HG02885 (cell line): Measurements from ENCODE around the gene SCYGR4.
"Not testable (repeated sequence)": the region's sequence is repeated elsewhere in the genome, so short reads cannot be mapped to it uniquely, and the experiment has no call there.

Experiments used
- ATAC-seq: cut with Tn5 transposase; IDR thresholded peaks from one replicate; pipeline ENCODE4 v1.9.1; 2021; ENCODE audit warnings: mild to moderate bottlenecking; ENCODE audit not compliant: unreplicated experiment, poor library complexity

Gene SCYGR4

DNA sequence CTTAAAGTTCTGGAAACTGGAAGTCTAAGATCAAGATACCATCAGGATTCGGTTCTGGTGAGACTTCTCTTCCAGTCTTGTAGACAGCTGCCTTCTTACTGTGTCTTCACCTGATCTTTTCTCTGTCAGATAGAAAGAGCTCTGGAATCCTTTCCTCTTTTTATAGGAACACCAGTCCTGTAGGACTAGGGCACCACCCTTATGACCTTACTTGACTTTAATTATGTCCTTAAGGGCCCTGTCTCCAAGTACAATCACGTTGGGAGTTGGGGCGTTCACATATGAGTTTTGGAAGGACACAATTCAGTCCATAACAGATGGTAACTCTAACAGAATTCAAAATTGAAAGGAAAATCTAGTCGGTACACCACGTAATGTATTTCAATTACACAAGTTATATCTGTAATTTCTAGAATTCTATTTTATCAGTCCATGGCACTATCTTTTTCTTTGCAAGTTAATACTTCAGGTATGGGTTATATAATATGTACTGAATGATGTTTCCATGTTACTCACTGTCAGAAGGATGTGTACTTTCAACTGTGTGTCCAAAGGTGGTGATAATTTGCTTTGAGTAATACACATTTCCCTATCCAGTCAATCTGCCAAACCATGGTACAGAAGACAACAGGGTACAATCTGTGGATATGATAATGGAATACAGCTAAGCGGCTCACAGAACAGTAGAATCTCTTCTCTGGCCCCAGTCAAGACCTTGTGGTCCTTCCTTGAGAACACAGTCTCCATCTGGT is 48.1 kb downstream of the SCYGR4 start:
- ATAC-seq, result no peak

DNA sequence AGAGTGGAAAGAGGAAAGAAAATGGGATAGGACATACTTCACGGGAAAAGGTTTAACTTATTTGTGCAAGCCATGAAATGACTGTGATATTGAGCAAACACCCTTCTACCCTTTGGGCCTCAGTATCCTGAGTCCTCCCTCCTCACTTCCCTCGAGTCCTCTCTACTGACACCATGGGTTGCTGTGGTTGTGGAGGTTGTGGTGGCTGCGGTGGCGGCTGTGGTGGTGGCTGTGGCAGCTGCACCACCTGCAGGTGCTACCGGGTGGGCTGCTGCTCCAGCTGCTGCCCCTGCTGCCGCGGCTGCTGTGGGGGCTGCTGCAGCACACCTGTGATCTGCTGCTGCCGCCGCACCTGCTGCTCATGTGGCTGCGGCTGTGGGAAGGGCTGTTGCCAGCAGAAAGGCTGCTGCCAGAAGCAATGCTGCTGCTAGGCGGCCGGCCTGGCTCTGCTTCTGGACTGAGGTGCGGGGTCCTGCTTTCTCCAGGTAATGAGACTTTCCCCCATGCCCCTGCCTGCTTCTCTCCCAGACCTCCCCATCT is 49.4 kb downstream of the SCYGR4 start, which contains the start of gene SCYGR5:
Gene SCYGR5, plus strand, starts transcription at position 174 of the 540 bp plus-strand sequence. Its CDS starts 0 bp downstream, at position 174.
- not testable (repeated sequence) for ATAC-seq
